SK-N-DZ (cell line): ENCODE results near the gene CYB5D1.
"Not testable (repeated sequence)": the region's sequence is repeated elsewhere in the genome, so short reads cannot be mapped to it uniquely, and the experiment has no call there.

Source experiments
- DNase-seq: peaks from one replicate; pipeline ENCODE4 v3.0.0-alpha.2; 2015; ENCODE audit warnings: low spot score

Gene CYB5D1

DNA sequence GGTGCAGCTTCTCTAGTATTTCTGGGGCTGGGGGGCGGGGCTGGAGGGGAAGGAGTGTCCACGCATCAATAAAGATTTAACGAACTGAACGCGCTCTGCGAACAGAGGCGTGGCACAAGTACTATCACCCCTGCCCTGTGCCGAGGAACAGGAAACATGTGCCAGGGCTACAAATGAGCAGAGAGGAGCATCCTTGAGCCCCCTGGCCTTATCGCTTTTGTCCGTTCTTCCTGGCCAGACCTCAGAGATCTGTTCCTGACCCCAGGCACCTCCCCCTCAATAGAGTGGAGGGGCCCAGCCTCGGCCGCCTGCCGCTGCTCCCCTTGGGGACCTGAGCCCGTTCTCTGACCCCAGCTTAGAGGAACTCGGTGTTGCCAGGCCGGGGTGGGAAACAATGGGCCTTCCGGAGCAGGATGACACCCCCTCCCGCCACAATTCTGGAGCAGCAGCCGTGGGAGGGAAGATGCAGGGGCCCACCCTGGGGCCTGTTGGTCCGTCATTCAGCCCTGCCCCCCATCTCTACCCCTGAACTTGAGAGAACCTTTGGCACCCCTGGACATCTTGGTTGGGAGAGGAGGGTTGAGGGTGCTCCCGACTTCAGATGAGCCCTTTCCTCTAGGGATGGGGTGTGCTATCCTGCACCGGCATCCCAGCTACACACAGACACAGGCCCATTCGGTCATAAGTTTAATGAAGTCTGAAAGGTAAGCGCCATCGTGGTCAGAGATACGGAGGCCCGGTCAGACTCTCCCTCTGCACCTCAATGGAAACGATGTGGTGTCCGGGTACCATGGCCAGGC, 1.6 kb upstream of the CYB5D1 start:
- DNase-seq, result peak; percentile 56

DNA sequence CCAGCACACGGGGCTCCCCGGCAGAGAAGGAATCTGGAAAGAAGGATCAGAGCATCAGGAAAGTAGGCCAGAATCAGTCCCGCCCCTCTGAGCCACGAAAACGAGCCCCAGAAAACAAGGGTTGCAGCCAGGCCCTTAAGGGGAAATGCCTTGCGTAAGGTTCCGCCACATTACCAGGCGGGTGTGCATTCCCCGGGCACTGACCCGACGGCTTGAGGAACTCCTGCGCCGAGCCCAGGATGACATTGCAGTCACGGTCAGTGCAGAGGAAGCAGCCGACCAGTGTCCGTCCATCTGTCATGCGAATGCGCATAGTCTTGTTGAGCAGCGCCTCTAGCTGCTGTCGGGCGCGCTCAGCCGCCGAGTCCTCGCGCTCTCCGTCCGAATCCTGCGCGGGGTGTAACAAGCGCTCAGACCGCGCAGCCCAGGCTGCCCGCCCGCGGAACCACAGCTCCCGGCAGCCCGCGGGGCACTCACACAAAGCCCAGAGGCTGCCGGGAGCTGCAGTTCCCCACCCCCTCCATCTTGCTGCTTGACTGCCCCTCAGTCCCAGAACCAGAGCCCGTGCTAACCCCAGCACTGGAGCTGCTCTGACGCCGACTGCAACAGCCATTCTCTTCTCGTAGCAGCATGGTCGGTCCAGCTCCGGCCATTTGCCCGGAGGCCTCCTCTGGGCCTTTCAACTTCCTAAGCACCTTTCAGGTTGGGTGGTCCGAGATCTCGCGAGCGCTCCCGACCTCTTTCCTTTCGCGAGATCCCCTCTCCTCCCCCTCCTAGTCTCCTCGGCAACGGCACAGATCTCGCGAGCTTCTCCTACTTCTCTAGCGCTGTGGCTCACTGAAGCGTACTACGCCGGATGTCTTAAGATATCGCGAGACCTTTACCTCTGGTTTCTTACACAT, 741 bp upstream of the CYB5D1 start, which contains the start of gene NAA38:
NAA38 (minus strand) TSS at position 749 of the 902 bp plus-strand sequence; CDS start at position 653, 96 bp downstream.
- peak; percentile 100 for DNase-seq

DNA sequence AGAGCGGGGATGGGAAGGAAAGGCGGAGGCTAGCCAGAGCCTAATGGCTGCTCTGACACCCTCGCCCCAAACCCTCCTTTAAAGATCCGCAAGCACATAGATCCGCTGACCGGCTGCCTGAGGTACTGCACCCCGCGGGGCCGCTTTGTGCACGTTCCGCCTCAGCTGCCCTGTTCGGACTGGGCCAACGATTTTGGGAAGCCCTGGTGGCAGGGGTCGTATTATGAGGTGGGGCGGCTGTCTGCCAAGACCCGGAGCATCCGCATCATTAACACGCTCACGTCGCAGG, 663 bp downstream of the CYB5D1 start:
- no peak for DNase-seq

DNA sequence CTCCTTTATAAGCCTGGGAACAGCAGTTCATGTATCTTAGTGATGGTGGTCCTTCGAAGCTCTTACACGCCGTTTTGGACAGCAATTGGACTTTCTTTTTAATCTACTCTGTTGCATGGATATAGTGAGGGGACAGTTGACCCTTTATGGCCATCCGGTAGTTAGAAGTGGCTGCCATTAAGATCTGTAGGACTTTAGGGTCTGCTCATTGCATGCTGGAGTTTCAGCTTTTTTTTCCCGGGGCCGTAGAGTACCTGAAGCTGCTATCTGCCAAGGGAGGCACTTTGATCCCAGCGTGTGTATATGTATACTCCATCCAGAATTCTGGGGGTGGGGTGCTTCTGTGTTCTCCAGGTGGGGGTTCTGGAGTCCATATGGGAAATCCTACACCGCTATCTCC, 1.2 kb downstream of the CYB5D1 start:
- no peak for DNase-seq

DNA sequence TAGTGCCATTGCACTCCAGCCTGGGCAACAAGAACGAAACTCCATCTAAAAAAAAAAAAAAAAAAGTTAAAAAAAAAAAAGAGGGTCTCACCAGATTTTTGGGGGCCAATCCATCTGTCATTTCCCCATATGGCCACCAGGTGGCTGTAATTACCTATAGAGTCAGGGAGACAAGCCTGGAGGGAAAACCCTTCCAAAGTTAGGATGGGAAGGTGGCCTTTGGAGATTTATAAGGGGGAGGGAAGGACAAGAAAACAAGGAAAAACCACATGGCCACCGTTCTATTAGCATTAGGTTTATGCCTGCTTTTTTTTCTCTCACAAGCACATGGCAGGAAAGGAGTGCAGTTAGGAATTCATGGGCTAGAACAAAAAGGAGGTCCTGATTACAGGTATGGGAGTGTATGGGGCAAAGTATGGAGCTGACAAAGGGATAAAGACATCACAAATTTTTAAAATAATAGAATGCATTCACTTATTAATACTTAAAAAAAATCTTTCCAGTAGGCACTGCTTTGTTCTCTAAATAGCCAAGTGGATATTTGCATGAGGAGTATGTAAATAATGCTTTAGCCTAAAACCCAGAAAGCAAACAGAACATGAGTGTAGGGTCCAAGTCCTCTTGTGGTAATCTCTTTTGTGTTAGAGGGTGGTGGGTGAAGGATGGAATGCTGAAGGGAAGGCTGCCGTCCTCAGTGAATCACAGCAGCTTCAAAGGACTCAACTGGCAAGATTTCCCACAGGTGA, 5.1 kb downstream of the CYB5D1 start:
- DNase-seq, result peak; percentile 75

DNA sequence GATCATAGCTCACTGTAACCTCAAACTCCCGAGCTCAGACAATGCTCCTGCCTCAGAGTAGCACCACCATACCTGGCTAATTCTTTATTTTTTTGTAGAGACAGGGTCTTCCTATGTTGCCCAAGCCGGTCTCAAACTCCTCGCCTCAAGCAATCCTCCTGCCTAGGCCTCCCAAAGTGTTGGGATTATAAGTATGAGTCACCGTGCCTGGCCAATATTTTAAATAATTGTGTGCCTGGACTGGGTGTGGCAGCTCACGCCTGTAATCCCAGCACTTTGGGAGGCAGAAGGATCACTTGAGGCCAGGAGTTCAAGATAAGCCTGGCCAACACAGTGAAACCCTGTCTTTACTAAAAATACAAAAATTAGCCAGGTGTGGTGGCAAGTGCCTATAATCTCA, 6.6 kb downstream of the CYB5D1 start:
- not testable (repeated sequence) for DNase-seq

DNA sequence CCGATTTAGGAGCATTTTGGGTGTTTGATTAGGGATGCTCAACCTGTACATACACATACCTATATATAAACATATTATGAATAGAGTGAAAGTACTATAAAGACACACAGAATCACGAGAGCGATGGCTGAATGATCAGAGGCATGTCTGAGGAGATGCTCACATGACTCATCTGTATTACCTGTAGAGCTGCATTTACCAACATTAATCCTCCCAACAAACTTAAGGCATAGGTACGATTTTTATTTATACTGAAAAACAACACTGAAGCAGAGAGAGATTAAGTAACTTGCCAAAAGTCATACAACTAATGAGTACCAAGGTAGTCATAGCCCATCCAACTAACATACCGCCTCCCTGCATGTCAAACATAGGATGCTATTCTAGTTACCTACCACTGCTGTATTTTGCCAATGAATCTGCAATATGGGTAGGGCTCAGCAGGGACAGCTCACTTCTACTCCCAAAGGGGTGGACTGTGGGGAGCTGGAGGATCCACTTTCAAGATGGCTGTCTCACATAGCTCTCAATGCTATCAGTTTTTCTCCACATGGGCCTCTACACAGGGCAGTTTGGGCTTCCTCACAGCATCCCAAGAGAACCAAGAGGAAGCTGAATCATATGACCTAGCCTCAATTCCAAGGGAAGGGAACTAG, 7.3 kb downstream of the CYB5D1 start:
- no peak for DNase-seq

DNA sequence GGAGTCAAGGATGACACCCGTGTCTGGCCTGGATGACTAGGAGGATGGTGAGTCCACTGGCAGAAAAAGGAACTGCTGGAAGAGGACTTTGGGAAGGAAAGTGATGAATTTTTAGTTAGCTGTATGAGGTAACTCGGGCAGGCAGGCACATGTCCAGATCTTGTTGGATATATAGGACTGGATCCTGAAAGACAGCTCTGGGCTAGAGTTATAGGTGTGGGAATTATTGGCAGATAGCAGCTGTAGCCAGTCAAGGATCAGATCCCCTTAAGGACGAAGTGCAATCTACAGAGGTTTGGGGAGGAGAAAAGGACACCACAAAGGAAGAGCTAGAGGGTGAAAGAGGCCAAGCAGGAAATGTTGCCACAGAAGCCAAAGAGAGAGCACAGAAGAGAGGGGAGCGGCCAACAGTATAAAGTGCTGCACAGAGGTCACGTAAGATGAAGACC, 10.1 kb downstream of the CYB5D1 start:
- no peak for DNase-seq

DNA sequence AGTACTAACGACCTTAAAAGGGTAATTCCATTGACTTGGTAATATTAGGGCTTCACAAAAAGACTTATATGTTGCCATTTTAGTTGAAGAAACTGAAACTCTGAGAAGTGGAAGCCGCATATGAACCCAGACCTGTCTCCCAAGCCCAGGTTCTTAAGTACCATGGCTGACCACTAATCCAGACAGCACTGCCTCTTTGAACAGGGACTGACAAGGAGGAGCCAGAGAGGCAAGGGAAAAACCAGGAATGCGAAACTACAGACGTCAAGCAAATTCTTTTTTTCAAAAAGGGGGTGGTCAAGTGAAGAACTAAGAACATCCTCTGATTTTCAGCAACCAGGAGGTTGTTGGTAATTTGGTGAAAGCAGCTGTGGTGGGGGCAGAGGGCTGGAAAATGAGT, 15.2 kb downstream of the CYB5D1 start:
- no peak for DNase-seq

DNA sequence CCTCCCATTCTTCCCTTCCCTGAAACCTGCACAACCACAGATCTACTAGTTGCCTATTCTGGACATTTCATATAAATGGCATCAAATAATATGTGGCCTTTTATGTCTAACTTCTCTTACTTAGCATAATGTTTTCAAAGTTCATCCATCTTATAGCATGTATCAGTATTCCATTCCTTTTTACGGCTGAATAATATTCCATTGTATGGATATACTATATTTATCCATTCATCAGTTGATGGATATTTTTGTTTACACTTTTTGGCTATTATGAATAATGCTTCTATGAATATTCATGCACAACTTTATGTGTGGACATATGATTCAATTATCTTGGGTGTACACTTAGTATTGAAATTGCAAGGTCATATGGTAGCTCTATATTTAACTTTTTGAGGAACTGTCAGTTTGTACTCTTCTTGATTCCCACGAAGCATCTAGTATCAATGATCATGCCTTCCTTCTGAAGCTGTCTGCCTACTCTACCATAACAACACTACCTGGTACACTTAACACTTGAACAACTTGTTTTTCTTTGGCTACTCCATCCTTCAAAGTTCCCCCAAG, 18.1 kb downstream of the CYB5D1 start:
- no peak for DNase-seq

DNA sequence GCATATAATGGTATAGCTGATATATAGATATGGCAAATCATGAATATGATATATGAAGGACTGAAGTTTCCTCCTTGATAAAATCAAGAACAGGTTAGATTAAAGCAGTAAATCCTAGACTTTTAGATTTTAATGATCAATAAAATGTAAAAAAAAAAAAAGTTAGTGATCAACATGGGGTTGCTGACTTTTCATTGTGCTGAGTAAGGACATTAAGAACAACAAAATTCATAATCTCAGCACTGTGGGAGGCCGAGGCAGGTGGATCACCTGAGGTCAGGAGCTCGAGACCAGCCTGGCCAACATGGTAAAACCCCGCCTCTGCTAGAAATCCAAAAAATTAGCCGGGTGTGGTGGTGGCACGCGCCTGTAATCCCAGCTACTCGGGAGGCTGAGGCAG, 20.4 kb downstream of the CYB5D1 start:
- DNase-seq, result no peak

DNA sequence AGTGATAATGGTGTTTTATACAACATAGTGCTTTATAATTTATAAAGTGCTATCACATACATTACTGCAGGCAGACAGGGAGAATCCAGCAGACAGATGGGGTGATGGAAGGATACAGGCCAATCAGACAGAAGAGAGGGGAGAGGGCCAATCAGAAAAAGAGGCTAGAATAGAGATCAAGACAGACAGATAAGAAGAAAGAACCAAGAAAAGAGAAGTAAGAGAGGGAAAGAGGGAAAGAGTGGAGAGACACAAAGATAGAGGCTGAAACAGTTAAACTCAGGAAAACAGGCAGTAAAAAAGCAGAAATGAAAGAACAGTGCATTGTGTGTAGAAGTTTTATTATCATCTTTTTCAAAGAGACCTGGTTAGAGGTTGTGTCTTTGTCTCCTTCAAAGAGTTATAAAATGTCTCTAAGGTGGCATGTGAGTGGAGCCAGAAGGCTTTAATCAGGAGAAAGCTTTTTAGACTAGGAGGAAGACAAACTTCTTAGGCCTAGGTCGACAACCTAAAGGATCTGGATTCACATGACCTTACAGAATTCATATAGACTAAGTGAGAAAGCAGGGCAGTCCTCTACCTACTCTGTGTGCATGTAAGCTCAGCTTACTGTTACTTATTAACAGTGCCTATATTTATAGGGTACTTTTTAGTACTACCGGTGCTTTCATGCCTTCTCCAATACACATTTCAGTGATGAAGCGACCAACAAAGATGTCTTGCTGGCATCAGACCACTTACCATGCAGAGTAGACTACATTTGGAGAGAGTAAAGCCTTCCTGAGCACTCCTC, 22.5 kb downstream of the CYB5D1 start:
- peak; percentile 47 for DNase-seq

DNA sequence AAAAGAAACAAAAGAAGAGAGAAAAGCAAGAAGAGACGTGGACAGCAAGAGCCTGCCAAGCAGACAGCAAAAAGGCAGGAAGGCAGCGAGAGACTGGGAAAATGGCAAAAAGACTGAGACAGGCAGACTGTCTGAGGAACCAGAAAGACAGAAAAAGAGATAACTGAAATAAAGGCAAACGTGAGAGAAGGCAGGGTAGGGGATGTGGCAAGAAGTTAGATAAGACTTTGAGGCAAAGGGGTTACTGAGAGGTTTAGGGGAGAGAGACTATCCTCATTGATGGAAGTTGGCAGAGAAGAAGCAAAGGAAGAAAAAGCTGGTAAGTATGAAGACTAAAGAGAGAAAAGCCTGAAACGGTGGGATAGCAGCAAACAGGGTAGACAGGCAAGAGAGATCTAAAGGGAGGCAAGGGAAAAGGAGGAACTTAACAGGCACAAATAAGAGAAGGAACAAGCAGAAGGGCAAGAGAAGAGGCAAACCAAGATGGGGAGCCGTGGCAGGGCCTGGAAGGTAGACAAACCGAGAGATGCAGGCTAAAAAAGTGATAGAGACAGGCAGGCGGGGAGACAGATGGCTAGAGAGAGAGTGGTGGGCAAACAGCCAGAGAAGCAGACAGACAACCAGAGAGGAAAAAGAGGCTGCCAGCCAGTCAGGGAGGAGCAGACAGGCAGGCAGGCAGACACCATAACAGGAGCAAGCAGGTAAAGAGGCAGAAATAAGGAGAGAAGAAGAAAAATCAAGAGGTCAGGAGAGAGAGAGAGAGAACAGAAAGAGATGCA, 23.7 kb downstream of the CYB5D1 start:
- no peak for DNase-seq

DNA sequence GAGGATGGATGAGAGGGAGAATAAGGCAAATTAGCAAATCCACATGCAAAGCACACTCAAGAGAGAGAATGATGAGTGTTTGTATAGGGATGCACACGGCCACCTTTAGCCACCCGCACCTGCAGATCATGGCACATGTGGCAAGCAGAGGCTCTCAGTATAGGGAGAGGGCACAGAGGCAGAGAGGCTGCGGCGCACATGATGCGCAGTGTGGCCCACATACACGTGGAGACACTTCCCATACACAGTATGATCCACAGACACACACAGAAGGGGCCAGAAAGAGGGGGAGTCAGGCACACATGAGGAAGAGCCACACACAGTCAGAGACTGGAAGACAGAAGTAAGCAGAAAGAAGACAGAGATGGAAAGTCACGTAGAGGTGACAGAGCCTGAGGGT, 24.3 kb downstream of the CYB5D1 start:
- DNase-seq, result no peak

DNA sequence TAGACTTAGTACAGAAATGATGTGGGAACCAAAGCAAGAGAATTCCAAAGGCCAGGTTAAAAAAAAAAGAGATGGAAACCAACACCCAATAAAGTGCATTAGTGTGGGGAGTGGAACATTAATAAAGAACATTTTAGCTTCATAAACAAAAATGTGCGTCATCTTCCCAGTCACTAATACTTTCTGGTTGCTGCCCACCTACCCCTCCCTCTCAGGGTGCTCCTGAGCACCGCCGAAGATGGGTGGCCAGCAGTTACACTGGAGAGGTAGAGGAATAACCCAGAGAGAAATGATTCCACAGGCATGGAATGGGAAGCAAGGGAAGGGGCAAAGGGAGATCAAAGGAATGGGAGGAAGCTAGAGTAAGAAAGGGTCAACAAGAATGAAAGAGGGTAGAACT, 24.8 kb downstream of the CYB5D1 start:
- DNase-seq, result no peak

DNA sequence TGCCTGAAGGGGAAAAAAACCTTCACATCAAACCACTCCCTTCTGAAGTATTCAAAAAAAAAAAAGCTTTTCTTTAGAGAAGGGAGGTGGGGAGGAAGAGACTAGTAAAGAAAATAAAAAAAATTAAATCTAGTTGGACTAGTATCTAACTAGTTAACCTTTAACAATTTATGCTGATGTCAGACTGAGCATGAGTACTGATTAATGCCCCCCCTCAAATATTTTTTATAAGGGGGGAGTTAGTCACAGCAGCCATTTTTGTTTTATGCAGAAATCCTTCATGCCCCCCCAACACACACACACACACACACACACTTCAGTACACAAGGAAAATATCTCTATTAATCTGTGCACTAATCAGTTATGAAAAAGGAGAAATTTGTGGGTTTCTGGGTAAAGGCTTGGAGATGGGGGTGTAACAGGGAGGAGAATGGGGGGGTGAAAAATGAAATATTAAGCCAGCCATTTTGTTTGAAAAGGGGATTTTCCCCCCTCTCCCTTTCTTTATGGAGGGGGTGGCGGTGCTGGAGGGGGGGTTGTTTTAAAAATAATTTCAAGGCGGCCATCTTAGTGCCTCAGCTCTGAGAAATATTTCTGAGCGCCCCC, 26.1 kb downstream of the CYB5D1 start:
- DNase-seq, result no peak

DNA sequence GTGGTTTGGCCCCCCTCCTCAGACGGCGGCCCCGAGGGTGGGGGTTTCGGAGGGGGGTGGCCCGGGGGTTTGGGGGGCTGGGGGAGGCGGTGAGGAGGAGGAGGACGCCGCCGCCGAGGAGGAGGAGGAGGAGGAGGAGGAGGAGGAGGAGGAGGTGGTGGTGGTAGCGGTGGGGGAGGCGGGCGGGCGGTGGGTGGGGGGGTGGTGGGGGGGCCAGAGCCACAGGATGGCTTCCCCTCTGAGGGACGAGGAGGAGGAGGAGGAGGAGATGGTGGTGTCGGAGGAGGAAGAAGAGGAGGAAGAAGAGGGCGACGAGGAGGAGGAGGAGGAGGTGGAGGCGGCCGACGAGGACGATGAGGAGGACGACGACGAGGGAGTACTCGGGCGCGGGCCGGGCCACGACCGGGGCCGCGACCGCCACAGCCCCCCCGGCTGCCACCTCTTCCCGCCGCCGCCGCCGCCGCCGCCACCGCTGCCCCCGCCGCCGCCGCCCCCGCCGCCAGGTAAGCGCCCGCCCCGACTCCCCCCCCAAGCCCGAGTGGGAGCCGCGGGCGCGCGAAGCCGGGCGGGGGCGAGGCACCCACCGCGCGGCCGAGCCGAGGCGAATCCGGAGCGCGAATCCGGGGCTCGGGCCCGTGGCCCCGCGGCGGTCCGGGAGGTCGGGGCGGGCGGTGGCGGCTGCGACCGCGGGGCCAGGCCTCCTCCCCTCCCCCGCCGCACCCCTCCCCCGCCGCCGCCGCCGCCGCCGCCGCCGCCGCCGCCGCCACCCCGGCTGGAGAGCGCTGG, 27.0 kb downstream of the CYB5D1 start:
- DNase-seq, result no peak
